Loucy (cell line): ENCODE results near the gene WDR64.

ENCODE experiments used
- H2AFZ ChIP-seq: fragments of 200-600 bp; sonication (generic); 2 replicates; pipeline ENCODE4 v1.6.0; 2016; ENCODE audit warnings: antibody characterized with exemption, mild to moderate bottlenecking, low read length, moderate library complexity
- H3F3A ChIP-seq: fragments of 200-600 bp; 2 replicates; pipeline ENCODE4 v1.6.0; 2016; ENCODE audit warnings: antibody characterized with exemption, low read depth, mild to moderate bottlenecking
- H3K27me3 ChIP-seq: fragments of 200-600 bp; sonication (generic); 2 replicates; pipeline ENCODE4 v1.6.1; 2014; ENCODE audit warnings: low read length, mild to moderate bottlenecking; ENCODE audit not compliant: insufficient read depth, poor library complexity, severe bottlenecking
- H3K36me3 ChIP-seq: fragments of 200-600 bp; sonication (generic); 2 replicates; pipeline ENCODE4 v1.6.1; 2016; ENCODE audit warnings: low read length; ENCODE audit not compliant: insufficient read depth
- H3K4me1 ChIP-seq: fragments of 200-600 bp; sonication (generic); 2 replicates; pipeline ENCODE4 v1.5.1; 2014; ENCODE audit warnings: low read length, mild to moderate bottlenecking; ENCODE audit not compliant: insufficient read depth, poor library complexity, severe bottlenecking
- H3K4me2 ChIP-seq: fragments of 200-600 bp; sonication (generic); 2 replicates; pipeline ENCODE4 v1.6.0; 2014; ENCODE audit warnings: antibody characterized with exemption, low read length, low read depth, mild to moderate bottlenecking; ENCODE audit not compliant: poor library complexity, severe bottlenecking
- H3K4me3 ChIP-seq: fragments of 200-600 bp; sonication (generic); 2 replicates; pipeline ENCODE4 v1.5.1; 2014; ENCODE audit warnings: low read length, mild to moderate bottlenecking, mixed read lengths; ENCODE audit not compliant: poor library complexity, severe bottlenecking
- H3K79me2 ChIP-seq: fragments of 200-600 bp; sonication (generic); 2 replicates; pipeline ENCODE4 v1.6.1; 2014; ENCODE audit warnings: low read length; ENCODE audit not compliant: insufficient read depth
- H3K9ac ChIP-seq: fragments of 200-600 bp; sonication (generic); 2 replicates; pipeline ENCODE4 v1.6.0; 2014; ENCODE audit warnings: mild to moderate bottlenecking, low read depth, low read length, moderate library complexity; ENCODE audit not compliant: poor library complexity, severe bottlenecking
- H3K9me2 ChIP-seq: fragments of 200-600 bp; sonication (generic); replicated peaks from 2 replicates; pipeline ENCODE4 v1.6.1; 2016; ENCODE audit warnings: low read depth, low read length, mixed read lengths
- H3K9me3 ChIP-seq: fragments of 200-600 bp; sonication (generic); 2 replicates; pipeline ENCODE4 v1.6.1; 2014; ENCODE audit warnings: mild to moderate bottlenecking, antibody characterized with exemption, low read length, low read depth; ENCODE audit not compliant: insufficient read depth
- H4K20me1 ChIP-seq: fragments of 200-600 bp; sonication (generic); 2 replicates; pipeline ENCODE4 v1.6.0; 2014; ENCODE audit warnings: antibody characterized with exemption, low read length, mild to moderate bottlenecking; ENCODE audit not compliant: insufficient read depth, poor library complexity, severe bottlenecking
- EZH2phosphoT487 ChIP-seq: fragments of 200-600 bp; IDR thresholded peaks from 2 replicates; pipeline ENCODE4 v1.6.1; 2018; ENCODE audit warnings: antibody characterized with exemption, mild to moderate bottlenecking, moderate library complexity, borderline replicate concordance
- TF ChIP-seq, protein P1 (sequence below): fragments of 200-600 bp; sonication (generic); conservative IDR thresholded peaks from 2 replicates; pipeline ENCODE4 v1.5.1; 2014; ENCODE audit warnings: mild to moderate bottlenecking, antibody characterized with exemption, low read length

Gene WDR64

DNA sequence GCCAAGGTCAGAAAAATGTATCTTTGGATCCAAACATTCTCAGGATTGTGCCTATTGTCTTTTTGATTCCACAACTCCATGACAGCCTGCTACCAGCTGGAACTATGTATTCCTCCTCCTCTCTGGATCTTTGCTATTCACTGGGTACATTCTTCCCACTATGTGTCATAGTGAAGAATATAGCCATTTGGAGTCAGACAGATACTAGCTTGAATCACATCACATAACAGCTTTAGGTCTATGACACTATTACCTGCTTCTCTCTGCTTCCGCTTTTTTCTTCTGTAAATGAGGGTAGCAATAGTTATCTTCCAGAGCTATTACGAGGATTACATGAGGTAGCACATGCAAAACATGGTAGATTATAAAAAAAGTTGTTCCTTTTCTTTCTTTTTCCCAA is 190.5 kb downstream of the WDR64 start:
- no peak for TF ChIP-seq EZH2phosphoT487
- TF ChIP-seq, protein P1, sequence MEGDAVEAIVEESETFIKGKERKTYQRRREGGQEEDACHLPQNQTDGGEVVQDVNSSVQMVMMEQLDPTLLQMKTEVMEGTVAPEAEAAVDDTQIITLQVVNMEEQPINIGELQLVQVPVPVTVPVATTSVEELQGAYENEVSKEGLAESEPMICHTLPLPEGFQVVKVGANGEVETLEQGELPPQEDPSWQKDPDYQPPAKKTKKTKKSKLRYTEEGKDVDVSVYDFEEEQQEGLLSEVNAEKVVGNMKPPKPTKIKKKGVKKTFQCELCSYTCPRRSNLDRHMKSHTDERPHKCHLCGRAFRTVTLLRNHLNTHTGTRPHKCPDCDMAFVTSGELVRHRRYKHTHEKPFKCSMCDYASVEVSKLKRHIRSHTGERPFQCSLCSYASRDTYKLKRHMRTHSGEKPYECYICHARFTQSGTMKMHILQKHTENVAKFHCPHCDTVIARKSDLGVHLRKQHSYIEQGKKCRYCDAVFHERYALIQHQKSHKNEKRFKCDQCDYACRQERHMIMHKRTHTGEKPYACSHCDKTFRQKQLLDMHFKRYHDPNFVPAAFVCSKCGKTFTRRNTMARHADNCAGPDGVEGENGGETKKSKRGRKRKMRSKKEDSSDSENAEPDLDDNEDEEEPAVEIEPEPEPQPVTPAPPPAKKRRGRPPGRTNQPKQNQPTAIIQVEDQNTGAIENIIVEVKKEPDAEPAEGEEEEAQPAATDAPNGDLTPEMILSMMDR, result no peak
- Histone ChIP-seq H3F3A (no peaks in the 10 kb centered on the region), H3K4me2 (no peak overlapping the region), H3K9me2 (no peaks in the 10 kb centered on the region), H3K36me3 (no peaks in the 10 kb centered on the region), H3K27me3 (peaks cover 6% of the 10 kb centered on the region), H3K9ac (no peak overlapping the region), H3K79me2 (no peaks in the 10 kb centered on the region), H2AFZ (no peak overlapping the region), H3K9me3 (no peaks in the 10 kb centered on the region), H4K20me1 (no peaks in the 10 kb centered on the region), H3K4me1 (peaks cover 6% of the 10 kb centered on the region), H3K4me3 (no peak overlapping the region)

DNA sequence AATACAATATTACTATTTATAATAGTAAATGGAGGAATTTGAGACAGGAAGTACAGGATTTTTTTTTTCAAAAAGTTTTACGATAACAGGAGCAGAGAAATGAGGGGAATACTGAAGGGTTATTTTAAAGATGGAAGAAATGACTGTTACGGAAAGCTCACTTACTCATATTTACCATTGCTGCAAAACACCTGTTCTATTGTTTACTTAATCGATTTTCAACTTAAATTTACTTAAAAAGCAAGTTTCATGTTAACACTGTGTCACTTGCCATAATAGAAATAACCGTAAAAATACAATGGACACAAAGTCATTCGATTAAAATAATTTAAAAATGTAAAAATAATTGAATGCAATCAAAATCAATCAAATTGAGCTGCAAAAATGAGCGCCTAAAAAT is 192.5 kb downstream of the WDR64 start:
- peaks cover 6% of the 10 kb centered on the region for H3K27me3 ChIP-seq
- TF ChIP-seq, protein P1, result no peak
- TF ChIP-seq EZH2phosphoT487, result no peak
- H3F3A ChIP-seq, result no peaks in the 10 kb centered on the region
- H3K9ac ChIP-seq, result no peak overlapping the region
- H3K9me2 ChIP-seq, result no peaks in the 10 kb centered on the region
- H3K4me1 ChIP-seq, result peaks cover 16% of the 10 kb centered on the region
- peaks cover 16% of the 10 kb centered on the region for H3K79me2 ChIP-seq
- H4K20me1 ChIP-seq, result no peaks in the 10 kb centered on the region
- H3K9me3 ChIP-seq, result no peaks in the 10 kb centered on the region
- H3K36me3 ChIP-seq, result no peaks in the 10 kb centered on the region
- H3K4me2 ChIP-seq, result no peak overlapping the region
- H3K4me3 ChIP-seq, result no peak overlapping the region
- no peak overlapping the region for H2AFZ ChIP-seq

DNA sequence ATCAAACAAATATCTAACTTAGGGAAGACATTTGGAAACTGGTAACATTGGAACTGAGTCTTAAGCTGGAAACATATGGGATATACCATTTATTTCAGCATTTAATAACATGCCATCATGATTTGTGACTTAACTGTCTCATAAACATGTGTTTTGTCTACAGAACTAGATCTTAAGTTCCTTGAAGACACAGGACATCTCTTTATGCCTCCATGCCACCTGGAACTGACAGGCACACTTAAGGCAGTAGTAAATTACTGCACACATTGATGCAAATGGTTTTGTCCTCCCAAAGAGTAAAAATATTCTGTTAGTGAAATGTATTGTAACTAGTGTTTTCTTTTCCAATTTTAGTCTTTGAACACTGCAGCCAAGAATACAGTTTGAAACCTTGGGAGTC is 194.3 kb downstream of the WDR64 start:
- H3K9ac ChIP-seq, result no peak overlapping the region
- peaks cover 32% of the 10 kb centered on the region for H3K79me2 ChIP-seq

More for the DNA sequence above, 194.3 kb downstream of the WDR64 start:
- Histone ChIP-seq H3K4me2 (no peak overlapping the region), H3F3A (no peaks in the 10 kb centered on the region), H3K9me2 (no peaks in the 10 kb centered on the region), H2AFZ (peak overlapping the region; percentile 51; the same call in 1 of the 2 replicates), H3K9me3 (no peaks in the 10 kb centered on the region), H3K36me3 (peaks cover 4% of the 10 kb centered on the region; the same call in 1 of the 2 replicates), H3K27me3 (peaks cover 6% of the 10 kb centered on the region), H3K4me1 (peaks cover 22% of the 10 kb centered on the region), H3K4me3 (no peak overlapping the region), H4K20me1 (peaks cover 9% of the 10 kb centered on the region)
- TF ChIP-seq, protein P1, result no peak
- TF ChIP-seq EZH2phosphoT487, result no peak
